Measurements from ENCODE around the gene AXL.

GRCh38 chr19:41288673-41289530 lies 69.9 kb downstream of the AXL start:
- TF ChIP-seq PATZ1 (CRISPR knock-in tag; IDR thresholded peaks at IDR 0.05; ENCODE audit: borderline replicate concordance), result no peak
- TF ChIP-seq ZFP3 (CRISPR knock-in tag; IDR thresholded peaks at IDR 0.05), result no peak
- no peak for TF ChIP-seq PPARA (CRISPR knock-in tag; IDR thresholded peaks at IDR 0.05; ENCODE audit: borderline replicate concordance)
